ENCODE results near the gene OR4E2. TPM values are rescaled to one million over a fixed set of nuclear protein-coding genes. Genes with fewer than 3 reads are reported as not detected.

OR4E2 gene
- total RNA-seq, 1 donor from 2014 or later = not detected

- no peaks in the 10 kb centered on the region for H3K4me1 ChIP-seq (ENCODE audit: control insufficient read depth in 3 of 3, insufficient read depth in 3 of 3, low read length in 3 of 3)
Measured at GRCh38 chr14:21647380-21647779, 6.3 kb upstream of the OR4E2 start.

GRCh38 chr14:21652209-21652808, 1.3 kb upstream of the OR4E2 start:
- no peaks in the 10 kb centered on the region for H3K36me3 ChIP-seq (ENCODE audit: control insufficient read depth in 3 of 3, insufficient read depth in 3 of 3, low read length in 3 of 3)
- no peak overlapping the region for H3K4me3 ChIP-seq (ENCODE audit: low read length in 3 of 3)
- H3K4me1 ChIP-seq (ENCODE audit: control insufficient read depth in 3 of 3, insufficient read depth in 3 of 3, low read length in 3 of 3) = no peaks in the 10 kb centered on the region
- H3K9ac ChIP-seq (ENCODE audit: low read depth in 1 of 3, low read length in 3 of 3) = no peak overlapping the region
- H3K27me3 ChIP-seq (ENCODE audit: control insufficient read depth in 3 of 3, insufficient read depth in 3 of 3, low read length in 3 of 3) = no peaks in the 10 kb centered on the region
- H3K9me3 ChIP-seq (ENCODE audit: control insufficient read depth in 3 of 3, low read length in 3 of 3) = no peaks in the 10 kb centered on the region
- H3K27ac ChIP-seq (ENCODE audit: low read depth, low read length) = no peak overlapping the region

More at GRCh38 chr14:21647380-21647779, 6.3 kb upstream of the OR4E2 start:
- no peak overlapping the region for H3K27ac ChIP-seq (ENCODE audit: low read depth, low read length)
- H3K36me3 ChIP-seq (ENCODE audit: control insufficient read depth in 3 of 3, insufficient read depth in 3 of 3, low read length in 3 of 3) = no peaks in the 10 kb centered on the region
- H3K9me3 ChIP-seq (ENCODE audit: control insufficient read depth in 3 of 3, low read length in 3 of 3) = no peaks in the 10 kb centered on the region
- H3K4me3 ChIP-seq (ENCODE audit: low read length in 3 of 3) = no peak overlapping the region
- H3K27me3 ChIP-seq (ENCODE audit: control insufficient read depth in 3 of 3, insufficient read depth in 3 of 3, low read length in 3 of 3) = no peaks in the 10 kb centered on the region
- no peak overlapping the region for H3K9ac ChIP-seq (ENCODE audit: low read depth in 1 of 3, low read length in 3 of 3)

- Histone ChIP-seq H3K9me3 (ENCODE audit: control insufficient read depth in 3 of 3, low read length in 3 of 3) (no peaks in the 10 kb centered on the region), H3K4me3 (ENCODE audit: low read length in 3 of 3) (no peak overlapping the region), H3K36me3 (ENCODE audit: control insufficient read depth in 3 of 3, insufficient read depth in 3 of 3, low read length in 3 of 3) (no peaks in the 10 kb centered on the region), H3K27me3 (ENCODE audit: control insufficient read depth in 3 of 3, insufficient read depth in 3 of 3, low read length in 3 of 3) (no peaks in the 10 kb centered on the region), H3K27ac (ENCODE audit: low read depth, low read length) (no peak overlapping the region), H3K4me1 (ENCODE audit: control insufficient read depth in 3 of 3, insufficient read depth in 3 of 3, low read length in 3 of 3) (no peaks in the 10 kb centered on the region), H3K9ac (ENCODE audit: low read depth in 1 of 3, low read length in 3 of 3) (no peak overlapping the region)
Measured at GRCh38 chr14:21654215-21654614, 580 bp downstream of the OR4E2 start.

- H3K36me3 ChIP-seq (ENCODE audit: control insufficient read depth in 3 of 3, insufficient read depth in 3 of 3, low read length in 3 of 3) = no peaks in the 10 kb centered on the region
- no peaks in the 10 kb centered on the region for H3K9me3 ChIP-seq (ENCODE audit: control insufficient read depth in 3 of 3, low read length in 3 of 3)
- no peak overlapping the region for H3K9ac ChIP-seq (ENCODE audit: low read depth in 1 of 3, low read length in 3 of 3)
- H3K4me3 ChIP-seq (ENCODE audit: low read length in 3 of 3) = no peak overlapping the region
- H3K27ac ChIP-seq (ENCODE audit: low read depth, low read length) = no peak overlapping the region
- no peaks in the 10 kb centered on the region for H3K27me3 ChIP-seq (ENCODE audit: control insufficient read depth in 3 of 3, insufficient read depth in 3 of 3, low read length in 3 of 3)
- H3K4me1 ChIP-seq (ENCODE audit: control insufficient read depth in 3 of 3, insufficient read depth in 3 of 3, low read length in 3 of 3) = no peaks in the 10 kb centered on the region
Measured at GRCh38 chr14:21656980-21657379, 3.3 kb downstream of the OR4E2 start.

- H3K36me3 ChIP-seq (ENCODE audit: control insufficient read depth in 3 of 3, insufficient read depth in 3 of 3, low read length in 3 of 3) = no peaks in the 10 kb centered on the region
- H3K27me3 ChIP-seq (ENCODE audit: control insufficient read depth in 3 of 3, insufficient read depth in 3 of 3, low read length in 3 of 3) = no peaks in the 10 kb centered on the region
- H3K4me1 ChIP-seq (ENCODE audit: control insufficient read depth in 3 of 3, insufficient read depth in 3 of 3, low read length in 3 of 3) = no peaks in the 10 kb centered on the region
- H3K27ac ChIP-seq (ENCODE audit: low read depth, low read length) = no peak overlapping the region
- no peaks in the 10 kb centered on the region for H3K9me3 ChIP-seq (ENCODE audit: control insufficient read depth in 3 of 3, low read length in 3 of 3)
- no peak overlapping the region for H3K9ac ChIP-seq (ENCODE audit: low read depth in 1 of 3, low read length in 3 of 3)
- H3K4me3 ChIP-seq (ENCODE audit: low read length in 3 of 3) = no peak overlapping the region
Measured at GRCh38 chr14:21668377-21668776, 14.7 kb downstream of the OR4E2 start.

GRCh38 chr14:21669284-21669683, 15.6 kb downstream of the OR4E2 start:
- no peaks in the 10 kb centered on the region for H3K4me1 ChIP-seq (ENCODE audit: control insufficient read depth in 3 of 3, insufficient read depth in 3 of 3, low read length in 3 of 3)
- no peaks in the 10 kb centered on the region for H3K9me3 ChIP-seq (ENCODE audit: control insufficient read depth in 3 of 3, low read length in 3 of 3)
- no peak overlapping the region for H3K4me3 ChIP-seq (ENCODE audit: low read length in 3 of 3)
- H3K27me3 ChIP-seq (ENCODE audit: control insufficient read depth in 3 of 3, insufficient read depth in 3 of 3, low read length in 3 of 3) = no peaks in the 10 kb centered on the region
- no peak overlapping the region for H3K27ac ChIP-seq (ENCODE audit: low read depth, low read length)
- no peaks in the 10 kb centered on the region for H3K36me3 ChIP-seq (ENCODE audit: control insufficient read depth in 3 of 3, insufficient read depth in 3 of 3, low read length in 3 of 3)
- H3K9ac ChIP-seq (ENCODE audit: low read depth in 1 of 3, low read length in 3 of 3) = no peak overlapping the region

- no peaks in the 10 kb centered on the region for H3K9me3 ChIP-seq (ENCODE audit: control insufficient read depth in 3 of 3, low read length in 3 of 3)
- H3K27me3 ChIP-seq (ENCODE audit: control insufficient read depth in 3 of 3, insufficient read depth in 3 of 3, low read length in 3 of 3) = no peaks in the 10 kb centered on the region
- no peak overlapping the region for H3K4me3 ChIP-seq (ENCODE audit: low read length in 3 of 3)
- no peak overlapping the region for H3K9ac ChIP-seq (ENCODE audit: low read depth in 1 of 3, low read length in 3 of 3)
- no peaks in the 10 kb centered on the region for H3K4me1 ChIP-seq (ENCODE audit: control insufficient read depth in 3 of 3, insufficient read depth in 3 of 3, low read length in 3 of 3)
- no peak overlapping the region for H3K27ac ChIP-seq (ENCODE audit: low read depth, low read length)
- no peaks in the 10 kb centered on the region for H3K36me3 ChIP-seq (ENCODE audit: control insufficient read depth in 3 of 3, insufficient read depth in 3 of 3, low read length in 3 of 3)
Measured at GRCh38 chr14:21671371-21671770, 17.7 kb downstream of the OR4E2 start.

- Histone ChIP-seq H3K4me1 (ENCODE audit: control insufficient read depth in 3 of 3, insufficient read depth in 3 of 3, low read length in 3 of 3) (no peaks in the 10 kb centered on the region), H3K36me3 (ENCODE audit: control insufficient read depth in 3 of 3, insufficient read depth in 3 of 3, low read length in 3 of 3) (no peaks in the 10 kb centered on the region), H3K27me3 (ENCODE audit: control insufficient read depth in 3 of 3, insufficient read depth in 3 of 3, low read length in 3 of 3) (no peaks in the 10 kb centered on the region), H3K27ac (ENCODE audit: low read depth, low read length) (no peak overlapping the region), H3K9me3 (ENCODE audit: control insufficient read depth in 3 of 3, low read length in 3 of 3) (no peaks in the 10 kb centered on the region), H3K4me3 (ENCODE audit: low read length in 3 of 3) (no peak overlapping the region), H3K9ac (ENCODE audit: low read depth in 1 of 3, low read length in 3 of 3) (no peak overlapping the region)
Measured at GRCh38 chr14:21672116-21672515, 18.5 kb downstream of the OR4E2 start.

GRCh38 chr14:21673718-21674117, 20.1 kb downstream of the OR4E2 start, which contains the start of gene OR4E1:
TSS of gene OR4E1 (minus strand) at chr14:21673818. CDS start at chr14:21670935, 2,883 bp downstream.
- no peaks in the 10 kb centered on the region for H3K27me3 ChIP-seq (ENCODE audit: control insufficient read depth in 3 of 3, insufficient read depth in 3 of 3, low read length in 3 of 3)
- H3K9me3 ChIP-seq (ENCODE audit: control insufficient read depth in 3 of 3, low read length in 3 of 3) = no peaks in the 10 kb centered on the region
- H3K27ac ChIP-seq (ENCODE audit: low read depth, low read length) = no peak within 1 kb of the TSS
- H3K4me3 ChIP-seq (ENCODE audit: low read length in 3 of 3) = no peak within 1 kb of the TSS
- no peaks in the 10 kb centered on the region for H3K4me1 ChIP-seq (ENCODE audit: control insufficient read depth in 3 of 3, insufficient read depth in 3 of 3, low read length in 3 of 3)
- no peak within 1 kb of the TSS for H3K9ac ChIP-seq (ENCODE audit: low read depth in 1 of 3, low read length in 3 of 3)
- no peaks in the 10 kb centered on the region for H3K36me3 ChIP-seq (ENCODE audit: control insufficient read depth in 3 of 3, insufficient read depth in 3 of 3, low read length in 3 of 3)

- Histone ChIP-seq H3K9me3 (ENCODE audit: control insufficient read depth in 3 of 3, low read length in 3 of 3) (no peaks in the 10 kb centered on the region), H3K27ac (ENCODE audit: low read depth, low read length) (no peak overlapping the region), H3K36me3 (ENCODE audit: control insufficient read depth in 3 of 3, insufficient read depth in 3 of 3, low read length in 3 of 3) (no peaks in the 10 kb centered on the region), H3K4me3 (ENCODE audit: low read length in 3 of 3) (no peak overlapping the region), H3K4me1 (ENCODE audit: control insufficient read depth in 3 of 3, insufficient read depth in 3 of 3, low read length in 3 of 3) (no peaks in the 10 kb centered on the region), H3K27me3 (ENCODE audit: control insufficient read depth in 3 of 3, insufficient read depth in 3 of 3, low read length in 3 of 3) (no peaks in the 10 kb centered on the region), H3K9ac (ENCODE audit: low read depth in 1 of 3, low read length in 3 of 3) (no peak overlapping the region)
Measured at GRCh38 chr14:21675566-21675965, 21.9 kb downstream of the OR4E2 start.
